ENCODE data around the gene PAAF1.

DNA sequence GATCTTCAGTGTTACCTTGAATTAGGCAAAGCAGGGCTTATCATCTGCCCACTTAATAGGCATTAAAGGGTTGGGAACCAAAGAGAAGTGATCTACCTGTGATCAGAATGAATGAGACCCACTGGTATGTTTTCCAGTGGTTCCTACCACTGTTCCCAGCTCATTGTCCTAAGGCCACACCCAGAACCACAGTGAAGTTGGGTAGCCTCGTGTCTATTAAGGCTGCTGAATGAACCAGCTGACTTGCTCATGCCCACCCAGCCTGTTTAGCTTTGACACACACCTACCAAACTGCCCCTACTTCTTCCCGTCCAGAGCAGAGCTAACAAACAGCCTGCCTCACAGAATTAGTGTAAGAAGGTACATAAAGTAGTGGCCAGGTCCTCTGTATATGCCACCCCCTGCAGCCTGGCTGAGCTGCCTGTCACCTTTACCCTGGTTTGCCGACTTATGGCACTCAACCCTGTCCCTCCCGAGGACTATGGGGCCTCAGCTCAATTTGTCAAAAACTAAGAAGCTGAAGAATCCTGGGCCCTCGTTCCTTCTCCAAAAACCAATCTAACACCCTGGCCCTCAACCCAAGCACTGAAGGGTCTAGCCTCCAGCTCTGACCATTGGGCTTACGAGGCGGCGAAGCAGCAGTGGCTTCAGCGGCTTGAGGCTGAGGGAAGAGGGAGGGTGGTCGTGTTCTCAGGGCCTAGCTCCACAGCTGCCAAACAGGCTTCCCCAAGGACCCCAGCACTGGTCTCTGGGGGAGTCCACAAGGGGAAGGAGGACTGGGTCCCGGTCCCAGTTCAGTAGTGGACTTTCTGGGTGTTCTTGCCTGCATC, 96.0 kb downstream of the PAAF1 start:
- no peak for TF ChIP-seq CTCF (IDR thresholded peaks at IDR 0.05; ENCODE audit: low read length)
- no peak for TF ChIP-seq EZH2 (IDR thresholded peaks at IDR 0.05; ENCODE audit: borderline replicate concordance, low read length)

All from OCI-LY1 (cell line).